Measurements from ENCODE around the gene PTGER1.

GRCh38 chr19:14428882-14429416 is 46.2 kb downstream of the PTGER1 start:
- TF ChIP-seq ZBTB33 (IDR thresholded peaks at IDR 0.05) (no peak), SP1 (IDR thresholded peaks at IDR 0.05; ENCODE audit: low read depth, low read length) (no peak), CTCF (IDR thresholded peaks at IDR 0.05 in 2 of 3, conservative IDR thresholded peaks at IDR 0.05 in 1 of 3; ENCODE audit: control insufficient read depth in 2 of 3, extremely low read depth in 1 of 3, insufficient read depth in 1 of 3, low read depth in 3 of 3, low read length in 3 of 3) (no peak), ATF3 (IDR thresholded peaks at IDR 0.05; ENCODE audit: borderline replicate concordance, extremely low read depth, low read depth, low read length) (no peak), USF1 (IDR thresholded peaks at IDR 0.05; ENCODE audit: borderline replicate concordance, extremely low read length, insufficient read depth, low read depth, low read length) (no peak), DPF2 (IDR thresholded peaks at IDR 0.05) (no peak), ASH2L (IDR thresholded peaks at IDR 0.05; ENCODE audit: borderline replicate concordance, low read depth) (no peak), POLR2A (IDR thresholded peaks at IDR 0.05; ENCODE audit: low read depth, low read length) (no peak), SMC3 (IDR thresholded peaks at IDR 0.05; ENCODE audit: borderline replicate concordance, low read length) (no peak), FOXK2 (IDR thresholded peaks at IDR 0.05) (no peak), IKZF2 (IDR thresholded peaks at IDR 0.05) (no peak), PKNOX1 (IDR thresholded peaks at IDR 0.05) (no peak), REST (IDR thresholded peaks at IDR 0.05; ENCODE audit: low read depth, low read length) (no peak), EP300 (IDR thresholded peaks at IDR 0.05; ENCODE audit: borderline replicate concordance in 1 of 2, control insufficient read depth in 1 of 2, low read depth in 2 of 2, low read length in 2 of 2) (no peak)

Measured in GM12878 (cell line).